Peyer's patch (tissue), 4 donors: Measurements from ENCODE around the gene PDE6A. TPM values are rescaled to one million over a fixed set of nuclear protein-coding genes. Genes with fewer than 3 reads are reported as not detected.

Experiments used
- DNase-seq, 3 donors: peaks; one replicate each; pipeline ENCODE4 v3.0.0-alpha.2; 2017 to 2019
- H3K27ac ChIP-seq, 4 donors: fragments of 200-600 bp; sonication (generic); one replicate each; pipeline ENCODE4 v1.5.1; 2016 to 2019
- H3K27me3 ChIP-seq, 2 donors: fragments of 200-600 bp; sonication (generic); one replicate each; pipeline ENCODE4 v1.5.1; 2019
- H3K36me3 ChIP-seq, 3 donors: fragments of 200-600 bp; sonication (generic); one replicate each; pipeline ENCODE4 v1.5.1; 2016 to 2019
- H3K4me1 ChIP-seq, 4 donors: fragments of 200-600 bp; sonication (generic); one replicate each; pipeline ENCODE4 v1.5.1; 2016 to 2019
- H3K4me3 ChIP-seq, 4 donors: fragments of 200-600 bp; sonication (generic); 1 replicate in 3 of 4; 2 replicates in 1 of 4; pipeline ENCODE4 v1.5.1; 2016 to 2019; ENCODE audit warnings: mild to moderate bottlenecking in 1 of 4
- H3K9me3 ChIP-seq, 4 donors: fragments of 200-600 bp; sonication (generic); one replicate each; pipeline ENCODE4 v1.5.1; 2016 to 2019; ENCODE audit warnings: mild to moderate bottlenecking in 1 of 4
- CTCF ChIP-seq, 6 experiments: fragments of 450-650 bp in 4 of 6; fragments of 200-600 bp in 2 of 6; sonication (generic) in 1 of 6; IDR thresholded peaks; one replicate each; pipeline ENCODE4 v1.5.1; 2017 to 2019; ENCODE audit warnings: antibody characterized with exemption in 6 of 6, mild to moderate bottlenecking in 3 of 6, moderate library complexity in 1 of 6
- POLR2A ChIP-seq, 2 donors: fragments of 450-650 bp; IDR thresholded peaks; one replicate each; pipeline ENCODE4 v1.5.1; 2017; ENCODE audit warnings: antibody characterized with exemption in 2 of 2, mild to moderate bottlenecking in 2 of 2, moderate library complexity in 2 of 2
- small RNA-seq, 2 donors: library from RNA; depleted of rRNA; stranded (forward); fragments of <200 nt; gene quantifications; one replicate each; pipeline ENCODE3, GENCODE V24; 2016
- total RNA-seq, 4 donors: library from RNA; depleted of rRNA; stranded (reverse); fragments of >200 nt; gene quantifications; one replicate each; pipeline ENCODE4 v1.1.0, GENCODE V29; 2016

The PDE6A gene
- total RNA-seq, 4 donors from 2014 or later: not detected

DNA sequence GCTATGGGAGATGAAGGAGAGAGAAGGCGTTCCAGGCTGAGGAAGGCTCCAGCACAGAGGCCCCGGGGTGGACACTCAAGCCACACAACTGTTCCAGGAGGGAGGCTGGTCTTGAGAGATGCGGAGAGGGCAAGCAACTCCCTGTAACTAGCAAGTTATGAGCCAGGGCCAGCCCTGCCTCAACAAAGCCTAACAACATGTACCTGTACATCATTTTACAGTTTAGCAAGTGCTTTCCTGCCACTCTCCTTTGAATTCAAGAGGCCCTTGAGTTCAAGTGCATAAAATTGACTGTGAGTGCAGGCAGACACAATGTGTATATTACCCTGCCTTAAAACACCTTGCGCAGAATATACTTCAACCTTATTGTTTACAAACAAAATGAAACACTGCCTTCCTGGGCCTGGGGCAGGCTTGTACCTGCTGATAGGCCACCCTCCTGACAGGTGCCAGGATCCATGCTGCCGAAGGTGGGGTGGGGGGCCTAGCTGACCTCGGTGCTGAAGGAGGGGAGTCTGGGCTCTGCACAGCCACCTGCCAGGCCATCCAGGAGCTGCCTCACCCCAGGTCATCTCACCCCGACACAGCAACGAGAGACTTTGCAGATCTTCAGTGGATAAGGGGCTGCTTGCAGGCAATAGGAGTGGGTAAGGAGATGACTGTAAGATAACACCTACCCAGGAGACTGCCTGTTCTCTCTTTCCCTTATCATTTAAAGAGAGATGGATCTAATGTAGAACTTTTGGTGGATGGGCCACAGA, 134.5 kb downstream of the PDE6A start:
- Histone ChIP-seq H3K4me1 (peaks cover 0 to 12% (median 0%) of the 10 kb centered on the region in 4 donors), H3K27ac (no peak overlapping the region)

GRCh38 chr5:149808264-149808982, 136.2 kb downstream of the PDE6A start:
- Histone ChIP-seq H3K27ac (no peak overlapping the region), H3K4me1 (peaks cover 0 to 22% (median 0%) of the 10 kb centered on the region in 4 donors), H3K27me3 (no peaks in the 10 kb centered on the region), H3K36me3 (no peaks in the 10 kb centered on the region), H3K9me3 (no peaks in the 10 kb centered on the region), H3K4me3 (no peak overlapping the region)
- no peak for DNase-seq
- TF ChIP-seq CTCF (IDR thresholded peaks at IDR 0.05) (no peak), POLR2A (IDR thresholded peaks at IDR 0.05) (no peak)

More for the DNA sequence above, 134.5 kb downstream of the PDE6A start:
- Histone ChIP-seq H3K9me3 (no peaks in the 10 kb centered on the region), H3K27me3 (no peaks in the 10 kb centered on the region), H3K36me3 (no peaks in the 10 kb centered on the region), H3K4me3 (no peak overlapping the region)
- no peak for DNase-seq
- TF ChIP-seq CTCF (IDR thresholded peaks at IDR 0.05) (no peak), POLR2A (IDR thresholded peaks at IDR 0.05) (no peak)

Small RNA genes within 50 kb of the gene (small RNA-seq; reads per million reads assigned to genes)
- gene RF00019: 0 reads per million in 2 donors

Other genes with a start within 250 kb of the PDE6A start
- 10 to 100 TPM; 36.8 to 53.6 (median 46.7) TPM for gene PPARGC1B, start 214.5 kb downstream of the PDE6A start, total RNA-seq
- 10 to 100 TPM in 3 of 4 donors, 1 to 10 TPM in 1; 7.4 to 87.4 (median 52.1) TPM for gene SLC26A2, start 16.0 kb upstream of the PDE6A start, total RNA-seq
- 1 to 10 TPM; 1.2 to 4.5 (median 2.7) TPM for gene TIGD6, start 55.9 kb upstream of the PDE6A start, total RNA-seq
- gene HMGXB3, start 55.9 kb upstream of the PDE6A start, total RNA-seq: 10 to 100 TPM; 24.3 to 45.0 (median 41.4) TPM
- gene CSF1R, start 141.8 kb upstream of the PDE6A start, total RNA-seq: 10 to 100 TPM in 3 of 4 donors, 1 to 10 TPM in 1; 2.1 to 24.8 (median 13.5) TPM
- gene PDGFRB, start 211.1 kb upstream of the PDE6A start, total RNA-seq: 10 to 100 TPM; 17.5 to 87.5 (median 31.2) TPM
- gene CDX1, start 222.0 kb upstream of the PDE6A start, total RNA-seq: 100 to 1,000 TPM; 177 to 429 (median 370) TPM
- gene SLC6A7, start 245.3 kb upstream of the PDE6A start, total RNA-seq: 10 to 100 TPM; 12.3 to 41.6 (median 19.9) TPM